Keratinocyte (primary cell): ENCODE measurements around the gene RASAL2.

Experiments used
- EZH2 ChIP-seq: IDR thresholded peaks from one replicate; pipeline ENCODE4 v1.6.1; 2012; ENCODE audit warnings: inconsistent platforms, mild to moderate bottlenecking, low read length, moderate library complexity
- TF ChIP-seq, protein P1 (sequence below), 3 experiments: IDR thresholded peaks in 1 of 3; conservative IDR thresholded peaks in 1 of 3; optimal IDR thresholded peaks in 1 of 3; 2 replicates in 2 of 3; 3 replicates in 1 of 3; pipeline versions ENCODE3 to v1.5.1; 2011; ENCODE audit warnings: low read length in 3 of 3, mild to moderate bottlenecking in 3 of 3, moderate library complexity in 2 of 3, control low read depth in 1 of 3, inconsistent platforms in 1 of 3; ENCODE audit not compliant: insufficient read depth in 2 of 3; ENCODE audit errors: extremely low read depth in 1 of 3

DNA sequence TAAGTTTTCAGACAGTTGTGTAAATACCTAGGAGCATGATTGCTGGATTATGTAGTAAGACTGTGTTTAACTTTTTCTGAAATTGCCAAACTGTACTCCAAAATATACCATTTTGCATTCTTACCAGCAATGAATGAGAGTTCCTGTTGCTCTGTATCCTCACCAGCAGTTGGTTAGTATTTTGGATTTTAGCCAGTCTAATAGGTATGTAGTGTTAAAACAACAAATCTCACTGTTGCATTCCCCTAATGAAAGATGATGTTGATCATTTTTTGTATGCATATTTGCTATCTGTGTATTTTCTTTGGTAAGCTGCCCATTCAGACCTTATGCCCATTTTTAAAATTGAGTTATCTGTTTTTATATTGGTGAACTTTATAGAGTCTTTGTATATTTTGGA is 89.9 kb downstream of the RASAL2 start:
- TF ChIP-seq, protein P1, sequence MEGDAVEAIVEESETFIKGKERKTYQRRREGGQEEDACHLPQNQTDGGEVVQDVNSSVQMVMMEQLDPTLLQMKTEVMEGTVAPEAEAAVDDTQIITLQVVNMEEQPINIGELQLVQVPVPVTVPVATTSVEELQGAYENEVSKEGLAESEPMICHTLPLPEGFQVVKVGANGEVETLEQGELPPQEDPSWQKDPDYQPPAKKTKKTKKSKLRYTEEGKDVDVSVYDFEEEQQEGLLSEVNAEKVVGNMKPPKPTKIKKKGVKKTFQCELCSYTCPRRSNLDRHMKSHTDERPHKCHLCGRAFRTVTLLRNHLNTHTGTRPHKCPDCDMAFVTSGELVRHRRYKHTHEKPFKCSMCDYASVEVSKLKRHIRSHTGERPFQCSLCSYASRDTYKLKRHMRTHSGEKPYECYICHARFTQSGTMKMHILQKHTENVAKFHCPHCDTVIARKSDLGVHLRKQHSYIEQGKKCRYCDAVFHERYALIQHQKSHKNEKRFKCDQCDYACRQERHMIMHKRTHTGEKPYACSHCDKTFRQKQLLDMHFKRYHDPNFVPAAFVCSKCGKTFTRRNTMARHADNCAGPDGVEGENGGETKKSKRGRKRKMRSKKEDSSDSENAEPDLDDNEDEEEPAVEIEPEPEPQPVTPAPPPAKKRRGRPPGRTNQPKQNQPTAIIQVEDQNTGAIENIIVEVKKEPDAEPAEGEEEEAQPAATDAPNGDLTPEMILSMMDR (optimal IDR thresholded peaks at IDR 0.05 in 1 of 3, IDR thresholded peaks at IDR 0.05 in 1 of 3, conservative IDR thresholded peaks at IDR 0.05 in 1 of 3; ENCODE audit: extremely low read depth in 1 of 3, insufficient read depth in 2 of 3, low read length in 3 of 3), result no peak
- TF ChIP-seq EZH2, result no peak
